HCT116 (cell line): Measurements from ENCODE around the gene CKLF. TPM values are rescaled to one million over a fixed set of nuclear protein-coding genes. Genes with fewer than 3 reads are reported as not detected.

Experiments used
- ATAC-seq: fragments of 200-7000 bp; cut with Tn5 transposase; 2 replicates; pipeline ENCODE4 v1.9.1; 2020; ENCODE audit warnings: mild to moderate bottlenecking, moderate library complexity
- BruUV-seq: library from RNA; stranded (reverse); fragments of 400-500 nt; replicated peaks from 2 replicates; lab custom pipeline; 2021; lab: Mats Ljungman, UMichigan
- CTCF ChIA-PET: fragments of 300-600 bp; sonication (Branson Sonifier 250); formaldehyde crosslinking; loops from one replicate; lab custom pipeline; 2021; ENCODE audit warnings: antibody characterized with exemption; lab: Charles Lee
- POLR2A ChIA-PET: fragments of 300-600, 350-600 bp; sonication (Branson Sonifier 250); formaldehyde crosslinking; loops from one replicate; lab custom pipeline; 2021; ENCODE audit warnings: antibody characterized with exemption; lab: Charles Lee
- RAD21 ChIA-PET, 2 experiments: fragments of 300-600 bp; sonication (Branson Sonifier 250); formaldehyde crosslinking; loops; one replicate each; lab custom pipeline; 2023; ENCODE audit warnings: low total read pairs in 2 of 2; ENCODE audit not compliant: uncharacterized antibody in 2 of 2, unreplicated experiment in 2 of 2, low non-redundant PET in 1 of 2; lab: Charles Lee
- DNase-seq: peaks from one replicate; pipeline ENCODE4 v3.0.0-alpha.2; 2010; ENCODE audit warnings: low read depth, low spot score
- H2AFZ ChIP-seq: fragments of 200-600 bp; shearing (Covaris generic), sonication (generic); 2 replicates; pipeline ENCODE4 v1.6.1; 2017; ENCODE audit warnings: low read depth, mixed run types, mixed read lengths, antibody characterized with exemption, low read length; ENCODE audit not compliant: poor library complexity, severe bottlenecking
- H3K27ac ChIP-seq: 2 replicates; pipeline ENCODE4 v1.5.1; 2012; ENCODE audit warnings: low read depth, low read length
- H3K27me3 ChIP-seq: fragments of 200-600 bp; sonication (generic); 2 replicates; pipeline ENCODE4 v1.6.1; 2016; ENCODE audit warnings: mixed run types, low read length, mixed read lengths; ENCODE audit not compliant: insufficient read depth
- H3K36me3 ChIP-seq, 2 experiments: fragments of 200-500 bp in 1 of 2; fragments of 200-600 bp in 1 of 2; sonication (Bioruptor generic) in 1 of 2; sonication (generic) in 1 of 2; 2 replicates each; pipeline versions ENCODE4 v1.5.1 to v1.6.1; 2014 to 2016; ENCODE audit warnings: low read length in 2 of 2, inconsistent platforms in 1 of 2, mixed read lengths in 1 of 2, mixed run types in 1 of 2; ENCODE audit not compliant: insufficient read depth in 2 of 2, control insufficient read depth in 1 of 2
- H3K4me1 ChIP-seq, 2 experiments: fragments of 200-600 bp in 1 of 2; sonication (generic) in 1 of 2; 2 replicates each; pipeline versions ENCODE4 v1.5.1 to v1.6.1; 2012 to 2017; ENCODE audit warnings: low read length in 2 of 2, inconsistent platforms in 1 of 2, mild to moderate bottlenecking in 1 of 2, mixed read lengths in 1 of 2, mixed run types in 1 of 2, moderate library complexity in 1 of 2; ENCODE audit not compliant: insufficient read depth in 2 of 2, control insufficient read depth in 1 of 2
- H3K4me2 ChIP-seq: fragments of 200-600 bp; sonication (generic); 2 replicates; pipeline ENCODE4 v1.6.1; 2017; ENCODE audit warnings: mixed run types, low read length, mixed read lengths
- H3K4me3 ChIP-seq, 2 experiments: fragments of 200-600 bp in 1 of 2; sonication (generic) in 1 of 2; replicated peaks in 1 of 2; 2 replicates each; pipeline ENCODE4 v1.5.1; 2011 to 2016; ENCODE audit warnings: low read length in 2 of 2, control low read depth in 1 of 2, low read depth in 1 of 2, mild to moderate bottlenecking in 1 of 2, mixed read lengths in 1 of 2, mixed run types in 1 of 2
- H3K79me2 ChIP-seq: fragments of 200-600 bp; sonication (generic); 2 replicates; pipeline ENCODE4 v1.6.1; 2017; ENCODE audit warnings: mild to moderate bottlenecking, mixed run types, low read length, moderate library complexity, mixed read lengths; ENCODE audit not compliant: insufficient read depth
- H3K9ac ChIP-seq: fragments of 200-600 bp; sonication (generic); 2 replicates; pipeline ENCODE4 v1.6.1; 2016; ENCODE audit warnings: low read length, mixed read lengths
- H3K9me2 ChIP-seq: fragments of 200-600 bp; sonication (generic), shearing (Covaris generic); 2 replicates; pipeline ENCODE4 v1.6.1; 2017; ENCODE audit warnings: mixed run types, mild to moderate bottlenecking, moderate library complexity; ENCODE audit not compliant: insufficient read depth
- H3K9me3 ChIP-seq, 2 experiments: fragments of 200-500 bp in 1 of 2; fragments of 200-600 bp in 1 of 2; sonication (Bioruptor generic) in 1 of 2; sonication (generic) in 1 of 2; 2 replicates each; pipeline ENCODE4 v1.6.1; 2014 to 2017; ENCODE audit warnings: low read length in 2 of 2, mixed read lengths in 2 of 2, inconsistent platforms in 1 of 2, low read depth in 1 of 2, mild to moderate bottlenecking in 1 of 2, mixed run types in 1 of 2, moderate library complexity in 1 of 2; ENCODE audit not compliant: control insufficient read depth in 1 of 2, insufficient read depth in 1 of 2
- H4K20me1 ChIP-seq: fragments of 200-600 bp; sonication (generic), shearing (Covaris generic); 2 replicates; pipeline ENCODE4 v1.6.1; 2017; ENCODE audit warnings: mixed run types, mild to moderate bottlenecking, moderate library complexity; ENCODE audit not compliant: insufficient read depth
- ATF3 ChIP-seq: IDR thresholded peaks from 2 replicates; pipeline ENCODE4 v1.6.1; 2012
- CBX3 ChIP-seq: IDR thresholded peaks from 2 replicates; pipeline ENCODE4 v1.6.1; 2012; ENCODE audit warnings: low read depth
- CEBPB ChIP-seq: IDR thresholded peaks from 2 replicates; pipeline ENCODE4 v1.6.1; 2012; ENCODE audit warnings: low read depth
- EGR1 ChIP-seq: IDR thresholded peaks from 2 replicates; pipeline ENCODE4 v1.6.1; 2012; ENCODE audit warnings: low read depth
- ELF1 ChIP-seq: IDR thresholded peaks from 2 replicates; pipeline ENCODE4 v1.6.1; 2012; ENCODE audit warnings: low read depth, borderline replicate concordance
- EZH2 ChIP-seq: fragments of 200-600 bp; sonication (generic); IDR thresholded peaks from 2 replicates; pipeline ENCODE4 v1.6.1; 2017; ENCODE audit warnings: antibody characterized with exemption, mixed run types
- EZH2phosphoT487 ChIP-seq: fragments of 200-600 bp; IDR thresholded peaks from 2 replicates; pipeline ENCODE4 v1.6.1; 2018; ENCODE audit warnings: antibody characterized with exemption, borderline replicate concordance
- FOSL1 ChIP-seq: IDR thresholded peaks from 2 replicates; pipeline ENCODE4 v1.6.1; 2012; ENCODE audit warnings: low read depth
- JUND ChIP-seq: IDR thresholded peaks from 2 replicates; pipeline ENCODE4 v1.6.1; 2012
- POLR2A ChIP-seq: IDR thresholded peaks from 2 replicates; pipeline ENCODE4 v1.7.0; 2011; ENCODE audit warnings: borderline replicate concordance; ENCODE audit not compliant: insufficient read depth, insufficient read length; ENCODE audit errors: extremely low read depth
- POLR2AphosphoS5 ChIP-seq: IDR thresholded peaks from 2 replicates; pipeline ENCODE4 v1.6.1; 2011; ENCODE audit warnings: mild to moderate bottlenecking, low read depth, low read length, moderate library complexity
- RAD21 ChIP-seq: IDR thresholded peaks from 2 replicates; pipeline ENCODE4 v1.6.1; 2012; ENCODE audit warnings: low read depth, mild to moderate bottlenecking
- REST ChIP-seq: IDR thresholded peaks from 2 replicates; pipeline ENCODE4 v1.6.1; 2012; ENCODE audit warnings: low read depth
- SIN3A ChIP-seq: IDR thresholded peaks from 2 replicates; pipeline ENCODE4 v1.6.1; 2012; ENCODE audit warnings: low read depth
- SP1 ChIP-seq: IDR thresholded peaks from 2 replicates; pipeline ENCODE4 v1.6.1; 2012; ENCODE audit warnings: low read depth
- SRF ChIP-seq: IDR thresholded peaks from 2 replicates; pipeline ENCODE4 v1.6.1; 2012; ENCODE audit warnings: low read depth
- TCF7L2 ChIP-seq: IDR thresholded peaks from 2 replicates; pipeline ENCODE4 v1.7.0; 2011; ENCODE audit warnings: borderline replicate concordance, inconsistent platforms; ENCODE audit not compliant: insufficient read depth, insufficient read length; ENCODE audit errors: extremely low read depth
- YY1 ChIP-seq: IDR thresholded peaks from 2 replicates; pipeline ENCODE4 v1.6.1; 2011; ENCODE audit warnings: low read length, low read depth, moderate library complexity, mild to moderate bottlenecking; ENCODE audit not compliant: insufficient replicate concordance; ENCODE audit errors: extremely low read depth
- ZBTB33 ChIP-seq: IDR thresholded peaks from 2 replicates; pipeline ENCODE4 v1.6.1; 2011; ENCODE audit warnings: mild to moderate bottlenecking, low read length, moderate library complexity; ENCODE audit not compliant: insufficient replicate concordance; ENCODE audit errors: extremely low read depth
- ZFX ChIP-seq: fragments of 450-650 bp; IDR thresholded peaks from 2 replicates; pipeline ENCODE4 v1.6.1; 2017
- ZNF274 ChIP-seq: fragments of 200-500 bp; sonication (Bioruptor generic); IDR thresholded peaks from 2 replicates; pipeline ENCODE4 v1.6.1; 2014; ENCODE audit warnings: mild to moderate bottlenecking, low read depth, low read length, inconsistent platforms
- intact Hi-C: fragments of 100-400 bp; cut with micrococcal nuclease; formaldehyde crosslinking; loops from 2 replicates; pipeline ENCODE4 v1.10.0; 2022
- total RNA-seq: library from RNA; stranded (reverse); gene quantifications from one replicate; pipeline ENCODE4 v1.2.1, GENCODE V29; 2021; ENCODE audit not compliant: unreplicated experiment
- TF ChIP-seq, protein P1 (sequence below): IDR thresholded peaks from 2 replicates; pipeline ENCODE4 v1.6.1; 2012

The CKLF gene
- total RNA-seq, 1 experiment from 2014 or later: 38.6 TPM

DNA sequence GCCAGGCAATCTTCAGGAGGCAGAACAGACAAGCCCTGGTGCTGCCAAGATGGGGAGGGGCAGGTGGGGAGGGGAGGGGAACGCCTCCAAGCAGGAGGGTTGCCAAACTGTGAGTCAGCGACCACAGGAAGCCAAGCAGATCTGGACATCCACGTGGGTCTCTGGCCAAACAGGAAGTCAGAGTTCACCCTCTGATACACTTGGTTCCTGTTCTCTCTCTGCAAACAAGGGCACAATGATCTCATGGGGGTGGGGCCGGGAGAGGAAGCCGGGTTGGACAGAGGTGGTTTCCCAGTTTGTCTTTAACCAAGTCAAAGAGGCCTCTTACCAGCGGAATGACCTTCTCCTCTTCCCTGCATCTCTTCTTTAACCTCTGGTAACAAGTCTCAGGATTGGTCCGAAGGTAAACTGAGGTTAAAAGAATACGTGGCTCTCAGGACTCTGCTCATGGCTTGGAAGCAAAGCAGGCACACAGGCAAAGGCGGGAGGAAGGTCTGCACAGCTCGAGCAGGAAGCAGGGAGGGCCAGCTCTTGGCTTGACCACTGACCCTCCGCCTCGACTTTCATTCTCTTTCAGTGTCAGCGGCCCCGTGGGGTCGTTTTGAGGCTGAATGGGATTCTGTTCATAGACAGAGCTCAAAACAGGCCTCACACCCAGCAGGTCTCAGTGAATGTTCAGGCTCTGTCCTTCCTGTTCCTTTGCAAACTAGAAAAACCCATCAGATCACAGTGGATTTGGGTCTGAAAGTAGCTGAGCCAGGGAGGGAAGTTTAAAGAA is 35.4 kb upstream of the CKLF start:
- no peaks in the 10 kb centered on the region for H3K9me2 ChIP-seq
- no peak for TF ChIP-seq EGR1
- peak; percentile 9 for TF ChIP-seq ZBTB33
- no peak for TF ChIP-seq REST
- TF ChIP-seq SIN3A: 0 out of 2 replicates have a peak, but pooled peaks have one; percentile 73
- no peak for TF ChIP-seq EZH2
- TF ChIP-seq EZH2phosphoT487: no peak
- TF ChIP-seq JUND: peak; percentile 85
- TF ChIP-seq ZNF274: no peak
- no peak for TF ChIP-seq POLR2A
- peak; percentile 82 for TF ChIP-seq FOSL1
- TF ChIP-seq ZFX: no peak
- TF ChIP-seq SP1: peak; percentile 90
- TF ChIP-seq POLR2AphosphoS5: peak; percentile 77
- TF ChIP-seq, protein P1, sequence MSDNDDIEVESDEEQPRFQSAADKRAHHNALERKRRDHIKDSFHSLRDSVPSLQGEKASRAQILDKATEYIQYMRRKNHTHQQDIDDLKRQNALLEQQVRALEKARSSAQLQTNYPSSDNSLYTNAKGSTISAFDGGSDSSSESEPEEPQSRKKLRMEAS: peak; percentile 97
- no peak; the same call in 1 of the 2 replicates for TF ChIP-seq ELF1
- TF ChIP-seq ATF3: no peak
- no peak; the same call in 1 of the 2 replicates for TF ChIP-seq CBX3
- no peak for TF ChIP-seq TCF7L2
- 0 out of 2 replicates have a peak, but pooled peaks have one; percentile 58 for TF ChIP-seq SRF
- TF ChIP-seq CEBPB: no peak
- no peak for TF ChIP-seq RAD21
- peak; percentile 55 for TF ChIP-seq YY1

More for the DNA sequence above, 35.4 kb upstream of the CKLF start:
- H3K4me3 ChIP-seq: peak overlapping the region; percentile 30 to 33
- ChIA-PET RAD21 (no interaction called here), CTCF (interaction anchor here (1.0 kb wide), 1 partner anchor 92 kb away, joined by 3 read pairs; no protein-coding TSS in a partner anchor), POLR2A (no interaction called here)
- peak overlapping the region; percentile 78 for H3K27ac ChIP-seq
- TSS peak; percentile 99 for BruUV-seq
- no peaks in the 10 kb centered on the region for H4K20me1 ChIP-seq
- H2AFZ ChIP-seq: no peak overlapping the region
- peak overlapping the region; percentile 52 for H3K9ac ChIP-seq
- no peaks in the 10 kb centered on the region for H3K9me3 ChIP-seq
- H3K4me1 ChIP-seq: peaks cover 55 to 70% of the 10 kb centered on the region in 2 experiments
- intact Hi-C loops: loop anchor here (1.0 kb wide), 1 partner anchor 111 kb away; no protein-coding TSS in a partner anchor
- H3K4me2 ChIP-seq: peak overlapping the region; percentile 67
- no peaks in the 10 kb centered on the region for H3K27me3 ChIP-seq
- no peaks in the 10 kb centered on the region for H3K79me2 ChIP-seq
- DNase-seq (peak; percentile 94), ATAC-seq (peak; percentile 91)
- H3K36me3 ChIP-seq: no peaks in the 10 kb centered on the region
